NK-92 treated with Interleukin-12 subunit alpha and Interleukin-12 subunit beta, amount 100 ng/mL, for 24 hours (cell line): ENCODE results near the gene RBM20.

ENCODE experiments used
- DNase-seq: peaks from one replicate; lab custom pipeline; 2025; lab: John Stamatoyannopoulos, UW

RBM20 gene

GRCh38 chr10:110811791-110812581 is 167.8 kb downstream of the RBM20 start:
- no peak for DNase-seq

GRCh38 chr10:110812583-110812982 is 168.4 kb downstream of the RBM20 start:
- no peak for DNase-seq

- DNase-seq: no peak
These were observed 169.8 kb downstream of the RBM20 start for GRCh38 chr10:110813743-110814472.

GRCh38 chr10:110815354-110816004 is 171.3 kb downstream of the RBM20 start:
- DNase-seq: no peak

GRCh38 chr10:110817614-110818013 is 173.5 kb downstream of the RBM20 start:
- no peak for DNase-seq

GRCh38 chr10:110818311-110819256 is 174.4 kb downstream of the RBM20 start:
- DNase-seq: no peak

GRCh38 chr10:110820321-110820814 is 176.2 kb downstream of the RBM20 start:
- DNase-seq: no peak

- DNase-seq: no peak
These were observed 177.4 kb downstream of the RBM20 start for GRCh38 chr10:110821508-110821907.

GRCh38 chr10:110822035-110822711 is 178.0 kb downstream of the RBM20 start:
- DNase-seq: no peak

GRCh38 chr10:110822712-110823311 is 178.7 kb downstream of the RBM20 start:
- DNase-seq: no peak

GRCh38 chr10:110824152-110824441 is 180.0 kb downstream of the RBM20 start:
- DNase-seq: no peak

GRCh38 chr10:110824660-110825059 is 180.5 kb downstream of the RBM20 start:
- DNase-seq: no peak

- DNase-seq: no peak
These were observed 181.4 kb downstream of the RBM20 start for GRCh38 chr10:110825508-110825907.

GRCh38 chr10:110827410-110827809 is 183.3 kb downstream of the RBM20 start:
- DNase-seq: no peak

- DNase-seq: no peak
These were observed 183.7 kb downstream of the RBM20 start for GRCh38 chr10:110827875-110828274.

GRCh38 chr10:110828525-110828924 is 184.4 kb downstream of the RBM20 start:
- DNase-seq: no peak

GRCh38 chr10:110829721-110830410 is 185.7 kb downstream of the RBM20 start:
- DNase-seq: no peak

- DNase-seq: no peak
These were observed 189.3 kb downstream of the RBM20 start for GRCh38 chr10:110833234-110833940.

GRCh38 chr10:110833941-110834628 is 189.9 kb downstream of the RBM20 start:
- no peak for DNase-seq
